Ascending aorta (tissue), 2 donors: Measurements from ENCODE around the gene SCMH1. TPM values are rescaled to one million over a fixed set of nuclear protein-coding genes. Genes with fewer than 3 reads are reported as not detected.

Experiments used
- DNase-seq, 2 donors: peaks; one replicate each; pipeline ENCODE4 v3.0.0-alpha.2; 2019; ENCODE audit warnings: low spot score in 2 of 2
- H3K27ac ChIP-seq, 2 donors: fragments of 200-600 bp; sonication (generic); one replicate each; pipeline ENCODE4 v1.5.1; 2016 to 2017; ENCODE audit warnings: mild to moderate bottlenecking in 1 of 2
- H3K27me3 ChIP-seq: fragments of 200-600 bp; sonication (generic); one replicate; pipeline ENCODE4 v1.5.1; 2017
- H3K36me3 ChIP-seq, 2 donors: fragments of 200-600 bp; sonication (generic); one replicate each; pipeline ENCODE4 v1.5.1; 2016
- H3K4me1 ChIP-seq, 2 donors: fragments of 200-600 bp; sonication (generic); one replicate each; pipeline ENCODE4 v1.5.1; 2016 to 2017; ENCODE audit warnings: mild to moderate bottlenecking in 1 of 2
- H3K4me3 ChIP-seq, 2 donors: fragments of 200-600 bp; sonication (generic); one replicate each; pipeline ENCODE4 v1.5.1; 2016 to 2017; ENCODE audit warnings: mild to moderate bottlenecking in 1 of 2
- H3K9me3 ChIP-seq, 2 donors: fragments of 200-600 bp; sonication (generic); one replicate each; pipeline ENCODE4 v1.5.1; 2016
- intact Hi-C: fragments of 100-400 bp; cut with DNase I; formaldehyde crosslinking; loops from one replicate; pipeline ENCODE4 v1.15.1; 2023
- total RNA-seq: library from RNA; depleted of rRNA; stranded (reverse); fragments of >200 nt; gene quantifications from one replicate; pipeline ENCODE4 v1.1.0, GENCODE V29; 2016
- TF ChIP-seq, protein P1 (sequence below), 3 experiments: fragments of 200-600 bp in 2 of 3; fragments of 450-650 bp in 1 of 3; sonication (generic) in 2 of 3; IDR thresholded peaks; one replicate each; pipeline ENCODE4 v1.5.1; 2016 to 2019; ENCODE audit warnings: antibody characterized with exemption in 3 of 3, mild to moderate bottlenecking in 1 of 3, moderate library complexity in 1 of 3

SCMH1 gene
- total RNA-seq, 1 donor from 2014 or later: 55.9 TPM

GRCh38 chr1:41175546-41175945 lies 66.6 kb downstream of the SCMH1 start:
- Histone ChIP-seq H3K27ac (no peak overlapping the region), H3K4me1 (no peaks in the 10 kb centered on the region), H3K36me3 (peaks cover 5 to 6% of the 10 kb centered on the region in 2 donors), H3K4me3 (no peak overlapping the region), H3K27me3 (no peaks in the 10 kb centered on the region), H3K9me3 (peaks cover 4 to 6% of the 10 kb centered on the region in 2 donors)
- TF ChIP-seq, protein P1, sequence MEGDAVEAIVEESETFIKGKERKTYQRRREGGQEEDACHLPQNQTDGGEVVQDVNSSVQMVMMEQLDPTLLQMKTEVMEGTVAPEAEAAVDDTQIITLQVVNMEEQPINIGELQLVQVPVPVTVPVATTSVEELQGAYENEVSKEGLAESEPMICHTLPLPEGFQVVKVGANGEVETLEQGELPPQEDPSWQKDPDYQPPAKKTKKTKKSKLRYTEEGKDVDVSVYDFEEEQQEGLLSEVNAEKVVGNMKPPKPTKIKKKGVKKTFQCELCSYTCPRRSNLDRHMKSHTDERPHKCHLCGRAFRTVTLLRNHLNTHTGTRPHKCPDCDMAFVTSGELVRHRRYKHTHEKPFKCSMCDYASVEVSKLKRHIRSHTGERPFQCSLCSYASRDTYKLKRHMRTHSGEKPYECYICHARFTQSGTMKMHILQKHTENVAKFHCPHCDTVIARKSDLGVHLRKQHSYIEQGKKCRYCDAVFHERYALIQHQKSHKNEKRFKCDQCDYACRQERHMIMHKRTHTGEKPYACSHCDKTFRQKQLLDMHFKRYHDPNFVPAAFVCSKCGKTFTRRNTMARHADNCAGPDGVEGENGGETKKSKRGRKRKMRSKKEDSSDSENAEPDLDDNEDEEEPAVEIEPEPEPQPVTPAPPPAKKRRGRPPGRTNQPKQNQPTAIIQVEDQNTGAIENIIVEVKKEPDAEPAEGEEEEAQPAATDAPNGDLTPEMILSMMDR (IDR thresholded peaks at IDR 0.05): no peak
- DNase-seq: no peak
- intact Hi-C loops: no loop called here

- Histone ChIP-seq H3K4me3 (no peak overlapping the region), H3K27me3 (no peaks in the 10 kb centered on the region), H3K4me1 (no peaks in the 10 kb centered on the region), H3K36me3 (peaks cover 6% of the 10 kb centered on the region in 2 donors), H3K27ac (no peak overlapping the region), H3K9me3 (peaks cover 4 to 6% of the 10 kb centered on the region in 2 donors)
- TF ChIP-seq, protein P1 (IDR thresholded peaks at IDR 0.05): no peak
- DNase-seq: no peak
- intact Hi-C loops: no loop called here
Measured at GRCh38 chr1:41174170-41174569, 67.9 kb downstream of the SCMH1 start.

DNA sequence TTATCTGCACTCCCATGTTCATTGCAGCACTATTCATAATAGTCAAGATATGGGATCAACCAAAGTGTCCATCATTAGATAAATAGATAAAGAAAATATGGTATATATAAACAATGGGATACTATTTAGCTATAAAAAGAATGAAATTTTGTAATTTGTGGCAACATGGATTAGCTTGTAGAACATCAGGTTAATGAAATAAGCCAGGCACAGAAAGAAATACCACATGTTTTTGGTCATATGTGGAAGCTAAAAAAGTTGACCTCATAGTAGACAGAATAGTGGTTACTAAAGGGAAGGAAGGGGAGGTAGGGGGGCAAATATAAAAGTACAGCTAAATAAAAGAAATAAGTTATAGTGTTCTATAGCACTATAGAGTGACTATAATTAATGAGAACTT lies 68.5 kb downstream of the SCMH1 start:
- H3K27ac ChIP-seq: no peak overlapping the region
- peaks cover 6 to 10% of the 10 kb centered on the region in 2 donors for H3K36me3 ChIP-seq
- peaks cover 4 to 6% of the 10 kb centered on the region in 2 donors for H3K9me3 ChIP-seq
- no peaks in the 10 kb centered on the region for H3K27me3 ChIP-seq
- H3K4me1 ChIP-seq: no peaks in the 10 kb centered on the region
- DNase-seq: no peak
- intact Hi-C loops: no loop called here
- TF ChIP-seq, protein P1 (IDR thresholded peaks at IDR 0.05): no peak
- no peak overlapping the region for H3K4me3 ChIP-seq

- TF ChIP-seq, protein P1 (IDR thresholded peaks at IDR 0.05): no peak
- Histone ChIP-seq H3K27me3 (no peaks in the 10 kb centered on the region), H3K4me1 (no peaks in the 10 kb centered on the region), H3K27ac (no peak overlapping the region), H3K4me3 (no peak overlapping the region), H3K36me3 (peaks cover 0 to 6% of the 10 kb centered on the region in 2 donors), H3K9me3 (peaks cover 0 to 5% of the 10 kb centered on the region in 2 donors)
- intact Hi-C loops: no loop called here
- no peak for DNase-seq
Measured at GRCh38 chr1:41171266-41171874, 70.7 kb downstream of the SCMH1 start.

- TF ChIP-seq, protein P1 (IDR thresholded peaks at IDR 0.05): no peak
- intact Hi-C loops: no loop called here
Measured at GRCh38 chr1:41169799-41170180, 72.3 kb downstream of the SCMH1 start.

More at GRCh38 chr1:41169799-41170180, 72.3 kb downstream of the SCMH1 start:
- no peaks in the 10 kb centered on the region for H3K4me1 ChIP-seq
- H3K9me3 ChIP-seq: peaks cover 0 to 4% of the 10 kb centered on the region in 2 donors
- no peak overlapping the region for H3K4me3 ChIP-seq
- DNase-seq: no peak
- no peak overlapping the region for H3K27ac ChIP-seq
- H3K36me3 ChIP-seq: peaks cover 0 to 5% of the 10 kb centered on the region in 2 donors
- H3K27me3 ChIP-seq: no peaks in the 10 kb centered on the region
